HG02852 (cell line): ENCODE measurements around the gene CSTB.

Experiments used
- ATAC-seq: cut with Tn5 transposase; IDR thresholded peaks from one replicate; pipeline ENCODE4 v1.9.1; 2021; ENCODE audit warnings: mild to moderate bottlenecking, moderate library complexity; ENCODE audit not compliant: unreplicated experiment

CSTB gene

DNA sequence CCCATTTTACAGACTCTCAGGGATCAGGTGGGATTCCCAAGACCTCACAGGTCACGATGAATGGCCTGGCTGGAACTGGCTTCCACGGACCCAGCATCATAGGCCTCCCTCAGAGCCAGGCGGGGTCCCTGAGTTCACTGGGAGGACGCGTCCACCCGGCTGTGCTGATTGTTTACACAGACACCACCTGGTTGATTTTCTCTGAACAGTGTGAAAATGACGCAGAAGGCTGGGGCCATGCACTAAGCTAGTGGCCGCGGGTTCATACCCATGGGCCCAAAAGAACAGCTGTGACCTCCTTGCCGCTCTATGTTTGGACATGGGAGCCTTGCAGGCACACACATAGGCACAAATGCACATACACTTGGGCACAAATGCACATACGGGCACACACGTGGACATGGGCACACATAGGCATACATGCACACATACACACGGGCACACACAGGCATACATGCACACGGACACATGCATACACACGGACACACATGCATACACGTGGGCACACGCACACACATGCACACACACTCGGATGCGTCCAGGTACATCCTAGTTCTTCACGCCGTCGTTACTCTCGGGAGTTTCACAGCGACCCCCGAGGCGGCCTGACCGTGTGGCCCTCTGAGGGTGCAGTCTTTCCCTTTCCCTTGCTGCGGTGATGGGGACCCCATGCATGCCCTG, 23.2 kb downstream of the CSTB start:
- no peak for ATAC-seq

DNA sequence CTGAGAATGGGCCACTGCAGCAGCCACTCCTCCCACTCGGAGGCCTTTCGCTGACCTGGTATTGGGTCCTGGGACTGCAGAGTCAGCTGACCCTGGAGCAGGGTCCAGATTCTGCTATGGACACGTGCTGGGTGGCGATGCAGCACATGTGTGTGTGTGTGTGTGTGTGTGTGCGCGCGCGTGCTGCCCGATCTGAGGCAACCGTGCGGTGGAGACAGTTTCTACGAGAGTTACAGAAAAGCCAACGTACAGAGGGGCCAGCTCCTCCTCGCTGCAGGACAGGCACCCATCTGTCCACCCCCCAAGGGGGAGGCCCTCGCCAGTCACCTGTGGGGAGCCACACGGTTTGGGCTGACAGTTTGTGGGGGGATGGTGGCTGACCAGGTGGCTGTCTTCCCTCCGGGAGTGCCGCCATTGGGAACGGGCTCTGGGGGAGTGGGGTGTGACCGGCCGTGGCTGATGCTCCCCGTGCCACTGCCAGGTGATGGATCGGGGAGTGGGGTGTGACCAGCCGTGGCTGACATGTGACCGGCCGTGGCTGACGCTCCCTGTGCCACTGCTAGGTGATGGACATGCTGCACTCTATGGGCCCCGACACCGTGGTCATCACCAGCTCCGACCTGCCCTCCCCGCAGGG, 24.0 kb downstream of the CSTB start:
- no peak for ATAC-seq

DNA sequence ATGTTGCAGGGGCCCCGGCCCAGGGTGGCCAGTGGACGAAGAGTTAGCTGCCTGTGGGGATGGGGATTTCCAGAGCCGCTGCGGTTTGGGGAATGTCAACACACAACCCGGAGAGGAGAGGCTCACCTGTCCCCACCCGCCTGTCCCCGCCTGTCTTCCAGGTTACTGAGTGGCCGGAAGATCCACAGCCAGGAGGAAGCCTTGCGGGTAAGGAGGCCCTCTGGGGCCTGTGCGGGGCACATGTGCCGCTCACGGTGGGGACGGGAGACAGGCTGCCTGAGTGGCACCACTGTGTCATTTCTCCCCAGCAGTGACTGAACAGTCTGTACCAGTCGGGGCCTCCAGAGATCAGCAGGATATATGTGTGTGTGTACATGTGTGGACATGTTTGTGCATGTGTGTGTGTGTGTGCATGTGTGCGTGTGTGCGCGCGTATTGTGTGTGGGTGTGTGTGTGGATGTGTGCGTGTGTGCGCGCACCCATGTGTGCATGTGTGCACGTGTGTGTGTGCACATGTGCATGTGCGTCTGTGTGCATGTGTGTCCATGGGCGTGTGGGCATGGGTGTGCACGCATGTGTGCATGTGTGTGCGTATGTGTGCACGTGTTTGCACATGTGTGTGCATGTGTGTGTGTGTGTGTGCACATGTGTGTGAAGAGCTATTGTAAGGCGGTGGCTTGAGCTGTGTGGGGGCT, 25.6 kb downstream of the CSTB start:
- no peak for ATAC-seq

DNA sequence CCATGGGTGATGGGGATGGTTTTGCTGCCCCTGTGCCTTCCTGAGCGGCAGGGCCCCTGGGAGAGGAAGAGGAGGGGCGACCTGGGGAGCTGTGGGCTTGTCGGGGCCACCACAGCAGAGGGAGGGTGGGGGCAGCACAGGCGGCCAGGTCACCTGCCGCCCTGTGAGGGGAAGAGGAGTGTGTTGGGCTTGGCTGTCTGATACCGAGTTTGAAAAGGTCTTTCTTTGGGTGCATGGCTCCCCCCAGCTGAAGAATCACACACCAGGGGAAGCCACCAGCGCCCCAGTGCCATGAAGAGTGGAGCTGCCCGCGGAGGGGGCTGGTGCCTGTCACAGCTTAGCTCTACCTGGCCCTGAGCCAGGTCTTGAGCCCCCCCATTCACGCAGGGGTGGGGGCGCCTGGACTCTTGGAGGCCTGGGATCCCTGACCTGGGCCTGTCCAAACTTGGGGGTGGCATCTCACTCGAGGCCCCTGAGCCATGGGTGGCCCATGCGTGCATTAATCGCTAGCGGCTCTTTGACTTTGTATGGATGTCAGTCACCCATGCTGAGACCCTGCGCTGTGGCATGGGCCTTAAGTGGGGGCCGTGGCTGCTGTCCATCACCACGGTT, 26.4 kb downstream of the CSTB start:
- ATAC-seq = no peak

DNA sequence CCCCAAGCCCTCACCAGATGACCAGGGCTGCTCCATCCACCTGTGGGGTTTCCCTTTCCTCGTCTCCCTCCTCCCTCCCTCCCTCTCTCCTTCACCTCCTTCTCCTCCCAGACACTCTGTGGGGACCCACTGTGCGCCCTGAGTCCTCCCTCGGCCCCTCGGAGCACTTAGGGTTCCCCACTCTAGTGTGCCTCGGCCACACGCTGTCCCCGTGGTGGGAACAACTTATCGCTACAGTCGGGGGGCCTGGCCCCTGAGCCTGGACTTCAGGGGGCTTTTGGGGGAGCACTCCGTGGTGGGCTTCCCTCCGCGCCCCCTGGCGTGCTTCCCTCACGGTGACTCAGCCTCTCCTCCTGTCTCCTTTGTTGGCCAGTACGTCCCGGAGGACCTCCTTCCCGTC, 27.5 kb downstream of the CSTB start:
- no peak for ATAC-seq

DNA sequence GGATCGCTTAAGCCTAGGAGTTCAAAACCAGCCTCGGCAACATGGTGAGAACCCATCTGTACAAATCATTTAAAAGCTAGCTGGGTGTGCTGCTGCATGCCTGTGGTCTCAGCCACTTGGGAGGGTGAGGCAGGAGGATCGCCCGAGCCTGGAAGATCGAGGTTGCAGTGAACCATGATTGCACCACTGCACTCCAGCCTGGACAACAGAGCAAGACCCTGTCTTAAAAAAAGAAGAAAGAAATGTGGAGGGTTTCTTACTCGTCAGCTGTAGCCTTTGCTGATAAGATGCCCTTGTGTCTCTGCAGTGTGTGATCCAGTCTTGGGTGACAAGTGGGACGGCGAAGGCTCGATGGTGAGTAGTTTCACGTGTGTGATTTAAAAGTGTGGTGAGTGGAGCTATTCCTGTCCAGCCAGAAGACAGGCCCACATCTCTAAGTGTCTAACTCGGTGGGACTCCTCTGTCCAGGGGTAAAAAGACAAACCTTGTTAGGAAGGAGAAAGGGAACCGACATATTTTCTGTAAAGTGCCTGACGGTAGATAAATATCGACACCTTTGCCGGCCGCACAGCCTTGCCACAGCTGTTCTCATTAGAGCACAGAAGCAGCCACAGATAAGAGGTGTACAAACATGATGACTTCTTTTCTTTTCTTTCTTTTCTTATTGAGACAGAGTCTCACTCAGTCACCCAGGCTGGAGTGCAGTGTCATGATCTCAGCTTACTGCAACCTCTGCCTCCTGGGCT, 30.2 kb downstream of the CSTB start:
- no peak for ATAC-seq

DNA sequence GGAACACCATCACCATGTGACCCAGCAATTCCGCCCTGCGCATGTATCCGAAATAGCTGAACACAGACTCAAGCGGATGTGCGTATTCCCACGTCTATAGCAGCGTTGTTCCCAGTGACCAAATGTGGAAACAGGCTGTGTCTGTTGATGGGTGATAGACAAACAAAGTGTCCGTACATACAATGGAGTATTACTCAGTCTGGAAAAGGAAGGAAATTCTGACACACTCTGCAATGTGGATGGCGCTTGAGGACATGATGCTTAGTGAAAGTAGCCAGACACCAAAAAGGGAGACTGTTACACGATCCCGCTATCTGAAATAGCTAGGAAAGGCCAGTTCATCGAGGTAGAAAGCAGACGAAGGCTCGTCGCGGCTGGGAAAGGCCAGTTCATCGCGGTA, 31.4 kb downstream of the CSTB start:
- ATAC-seq = no peak

DNA sequence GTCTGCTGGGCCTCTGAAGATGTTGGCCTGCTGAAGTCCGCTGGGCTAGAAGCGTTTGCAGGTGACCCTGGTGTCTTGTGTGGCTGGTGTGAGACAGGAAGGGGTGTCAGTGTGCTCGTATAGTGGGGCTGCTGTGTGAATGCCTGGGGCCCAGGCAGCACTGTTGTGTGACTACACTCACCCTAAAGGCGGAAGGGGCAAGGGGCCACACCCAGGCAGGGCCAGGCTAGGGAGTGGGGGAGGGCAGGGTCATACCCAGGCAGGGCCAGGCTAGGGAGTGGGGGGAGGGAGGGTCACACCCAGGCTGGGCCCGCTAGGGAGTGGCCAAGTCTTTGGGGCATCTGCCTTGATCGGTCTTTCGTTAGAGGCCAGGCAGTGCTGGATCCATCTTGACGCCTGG, 32.2 kb downstream of the CSTB start:
- ATAC-seq = no peak

DNA sequence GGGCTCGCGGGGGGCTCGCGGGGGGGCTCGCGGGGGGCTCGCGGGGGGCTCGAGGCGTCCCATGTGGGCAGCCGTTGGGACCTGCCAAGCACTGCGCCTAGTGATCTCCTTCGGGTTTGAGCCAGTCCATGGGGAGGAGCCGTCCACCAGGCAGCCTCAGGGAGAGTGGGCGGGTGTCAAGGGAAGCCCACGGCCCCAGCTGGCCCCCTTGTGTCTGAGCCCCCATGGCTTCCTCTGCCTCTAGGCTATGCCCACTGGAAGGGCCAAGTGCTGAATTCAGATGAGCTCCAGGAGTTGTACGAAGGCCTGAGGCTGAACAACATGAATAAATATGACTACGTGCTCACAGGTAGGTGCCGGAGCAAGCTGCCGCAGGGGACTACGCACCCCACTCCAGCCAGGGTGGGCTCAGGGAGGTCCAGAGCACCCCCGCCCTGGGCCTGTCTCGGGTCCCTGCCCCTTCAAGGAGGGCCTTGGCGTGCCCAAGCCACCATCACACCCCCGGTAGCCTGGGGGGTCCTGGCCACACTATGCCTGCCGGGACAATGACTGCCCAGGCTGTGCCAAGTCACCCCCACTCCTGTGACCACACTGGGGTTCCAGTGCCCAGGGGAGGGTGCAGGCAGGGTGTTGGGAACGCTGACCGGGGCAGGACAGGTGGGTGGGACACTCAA, 34.5 kb downstream of the CSTB start:
- ATAC-seq = no peak

DNA sequence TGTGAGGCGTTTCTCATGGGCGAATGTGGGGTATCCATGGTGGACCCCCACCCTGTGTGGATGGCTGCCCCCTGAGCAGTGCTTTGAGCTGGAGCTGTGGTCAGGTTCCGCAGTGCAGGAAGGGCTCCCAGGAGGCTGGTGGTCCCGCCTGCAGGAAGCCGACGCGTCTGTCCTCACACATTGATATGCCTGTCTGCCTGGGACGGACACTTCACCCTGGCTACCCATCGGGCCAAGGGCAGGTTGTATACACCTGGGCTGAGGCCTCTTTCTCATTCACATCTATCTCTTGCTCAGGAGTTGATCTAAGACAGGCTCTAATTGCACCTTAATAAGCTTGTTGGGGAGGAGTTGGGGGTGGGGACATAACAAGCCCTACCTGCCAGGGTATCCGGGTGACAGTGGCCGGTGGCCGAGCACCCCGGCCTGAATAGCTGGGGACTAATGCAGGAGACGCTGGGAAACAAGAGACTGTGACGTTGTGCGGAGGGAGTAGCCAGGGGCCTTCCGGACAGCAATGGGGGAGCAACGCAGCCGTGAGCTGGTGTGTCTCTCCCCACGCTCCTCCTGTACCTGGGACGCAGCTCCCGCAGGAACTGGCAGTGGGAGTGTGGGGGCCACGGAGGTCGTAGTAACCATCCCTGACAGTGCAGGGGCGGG, 35.5 kb downstream of the CSTB start:
- no peak for ATAC-seq

DNA sequence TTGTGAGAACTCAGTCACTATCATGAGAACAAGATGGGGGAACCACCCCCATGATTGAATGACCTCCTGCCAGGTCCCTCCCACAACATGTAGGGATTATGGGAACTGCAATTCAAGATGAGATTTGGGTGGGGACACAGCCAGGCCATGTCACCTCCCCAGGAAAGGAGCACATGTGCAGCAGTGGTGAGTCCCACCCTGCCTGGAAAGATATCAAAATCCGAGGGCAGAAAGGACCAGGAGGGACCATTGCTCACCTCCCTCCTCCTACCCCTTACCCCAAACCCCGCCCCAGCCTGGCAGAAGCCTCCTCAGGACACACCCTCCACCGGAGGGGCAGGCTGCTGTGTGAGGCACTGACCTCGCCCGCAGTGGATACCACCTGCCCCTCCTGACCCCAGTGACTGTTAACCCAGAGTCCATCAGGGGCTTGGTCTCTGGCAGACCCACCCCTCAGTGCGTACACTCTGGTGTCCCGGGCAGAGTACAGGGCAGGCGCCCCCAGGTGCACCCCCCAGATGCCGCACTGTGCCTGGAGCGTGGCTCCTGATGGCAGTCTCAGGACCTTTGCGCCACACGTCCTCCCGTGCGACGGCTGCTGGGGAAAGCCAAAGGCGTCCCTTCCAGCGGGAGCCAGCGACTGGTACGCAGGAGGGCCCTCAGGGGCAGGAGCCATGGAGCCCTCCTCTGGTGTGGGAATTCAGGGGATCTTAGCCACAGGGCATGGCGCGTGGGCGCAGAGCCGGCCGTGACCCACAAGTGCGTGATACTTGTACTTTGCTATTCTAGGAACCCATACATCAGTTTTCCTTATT, 36.3 kb downstream of the CSTB start:
- ATAC-seq = no peak

DNA sequence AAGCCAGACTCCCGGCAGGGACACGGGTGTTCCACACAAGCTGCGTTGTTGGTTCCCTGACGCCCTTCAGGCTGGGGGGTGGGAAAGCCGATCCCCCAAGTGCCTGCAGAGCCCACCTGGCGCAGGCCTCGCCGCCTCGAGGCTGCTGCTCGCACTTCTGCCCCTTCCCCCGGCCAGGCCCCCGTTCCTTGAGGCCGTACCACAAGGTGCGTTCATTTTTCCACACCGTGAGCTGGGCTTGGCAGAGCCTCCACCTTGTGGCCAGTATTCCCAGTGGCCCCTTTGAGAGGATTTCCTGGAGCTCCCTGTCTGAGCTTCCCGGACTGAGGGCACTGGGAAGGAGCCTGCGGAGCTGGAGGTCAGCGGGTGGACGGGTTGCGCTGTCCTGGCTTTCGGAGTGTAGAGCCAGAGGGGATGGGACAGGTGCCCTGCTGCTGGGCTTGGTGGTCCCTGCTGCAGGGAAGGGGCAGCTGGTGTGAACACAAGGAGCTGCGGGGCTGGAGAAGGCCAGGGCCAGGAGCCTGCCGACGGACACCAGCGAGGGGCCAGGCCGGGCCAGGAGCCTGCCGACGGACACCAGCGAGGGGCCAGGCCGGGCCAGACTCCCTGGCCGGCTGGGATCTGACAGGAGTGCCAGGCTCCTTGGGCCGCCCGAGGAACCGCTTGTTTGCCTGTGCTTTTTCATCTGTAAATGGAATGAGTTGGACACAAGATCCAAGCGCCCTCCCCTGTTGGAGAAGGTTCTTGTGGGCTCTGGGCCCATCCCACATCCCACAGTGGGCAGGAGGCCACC, 38.8 kb downstream of the CSTB start:
- no peak for ATAC-seq

DNA sequence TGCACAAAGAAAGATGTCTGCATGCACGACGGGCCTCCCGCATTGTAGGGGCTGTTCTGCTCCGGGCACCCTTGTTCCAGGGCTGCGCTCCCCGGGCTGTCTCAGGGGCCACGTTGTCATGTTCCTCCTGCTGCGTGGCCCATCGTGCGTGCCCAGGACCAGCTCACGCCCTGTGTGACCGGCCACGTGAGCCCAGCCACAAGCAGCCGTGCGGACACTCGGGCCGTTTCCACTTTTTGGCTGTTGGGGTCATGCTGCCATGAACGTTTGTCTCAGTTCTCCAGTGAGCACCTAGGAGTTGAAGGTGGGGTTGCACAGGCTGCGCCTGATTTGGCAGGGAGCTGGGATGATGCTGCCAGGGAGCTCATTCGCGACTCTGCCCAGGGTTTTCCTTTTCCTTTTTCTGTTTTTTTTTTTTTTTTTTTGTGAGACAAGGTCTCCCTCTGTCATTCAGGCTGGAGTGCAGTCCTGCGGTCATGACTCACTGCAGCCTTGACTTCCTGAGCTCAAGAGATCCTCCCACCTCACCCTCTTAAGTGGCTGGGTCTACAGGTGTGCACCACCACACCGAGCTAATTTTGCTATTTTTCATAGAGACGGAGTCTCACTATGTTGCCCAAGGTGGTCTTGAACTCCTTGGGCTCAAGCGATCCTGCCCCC, 39.8 kb downstream of the CSTB start:
- ATAC-seq = no peak

DNA sequence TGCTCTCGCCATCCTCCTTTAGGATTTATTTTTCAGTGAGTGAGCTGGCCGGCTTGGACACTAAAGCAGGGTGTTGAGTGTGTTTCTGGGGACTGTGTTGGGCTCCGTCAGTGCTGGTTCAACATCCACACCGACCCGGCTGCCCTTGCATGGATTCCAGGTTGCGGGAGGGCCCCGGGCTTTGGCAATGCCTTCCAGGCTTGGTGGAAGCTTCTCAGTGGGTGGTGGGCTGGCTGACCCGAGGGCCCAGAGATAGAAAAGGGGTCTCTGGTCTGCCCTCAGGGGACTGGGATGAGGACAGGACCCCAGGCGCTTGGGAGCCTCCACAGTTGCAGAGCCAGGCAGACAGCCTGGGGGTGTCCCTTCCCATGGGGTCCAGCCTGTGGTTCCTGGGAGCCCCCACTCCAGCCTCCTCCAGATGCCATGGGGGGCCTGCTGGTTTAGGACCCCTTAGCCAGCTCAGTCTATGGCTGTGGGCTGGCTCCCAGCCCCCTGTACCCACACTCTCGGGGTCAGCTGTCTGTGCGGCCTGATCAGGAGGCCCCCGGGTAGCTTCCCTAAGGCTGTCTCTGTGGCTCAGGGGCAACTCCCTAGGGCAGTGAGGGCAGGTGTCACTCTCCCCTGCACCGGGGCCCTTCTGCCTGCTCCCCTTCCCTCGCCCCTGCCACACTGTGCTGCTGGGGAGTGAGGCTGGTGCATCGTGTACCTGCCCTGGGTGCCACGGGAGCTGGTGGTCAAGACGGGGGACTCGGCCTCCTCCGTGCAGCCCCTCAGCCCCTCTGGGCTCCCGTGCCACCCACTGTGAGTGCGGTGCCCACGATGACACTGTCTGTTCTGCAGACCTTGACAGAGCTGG, 40.6 kb downstream of the CSTB start:
- ATAC-seq = no peak

DNA sequence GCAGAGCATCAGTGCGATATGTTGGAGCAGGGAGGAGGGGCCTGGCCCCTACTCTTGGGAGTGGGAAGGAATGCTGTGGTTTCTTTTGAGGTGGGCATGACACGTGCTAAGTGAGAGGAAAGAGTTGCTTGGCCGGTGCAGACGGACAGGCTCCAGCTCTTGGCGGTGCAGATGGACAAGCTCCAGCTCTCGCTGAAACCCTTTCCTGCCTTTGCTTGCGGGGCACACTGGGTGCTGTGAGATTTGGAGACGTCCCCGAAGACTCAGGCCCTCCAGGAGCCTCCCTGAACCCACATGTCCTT, 41.2 kb downstream of the CSTB start:
- no peak for ATAC-seq

DNA sequence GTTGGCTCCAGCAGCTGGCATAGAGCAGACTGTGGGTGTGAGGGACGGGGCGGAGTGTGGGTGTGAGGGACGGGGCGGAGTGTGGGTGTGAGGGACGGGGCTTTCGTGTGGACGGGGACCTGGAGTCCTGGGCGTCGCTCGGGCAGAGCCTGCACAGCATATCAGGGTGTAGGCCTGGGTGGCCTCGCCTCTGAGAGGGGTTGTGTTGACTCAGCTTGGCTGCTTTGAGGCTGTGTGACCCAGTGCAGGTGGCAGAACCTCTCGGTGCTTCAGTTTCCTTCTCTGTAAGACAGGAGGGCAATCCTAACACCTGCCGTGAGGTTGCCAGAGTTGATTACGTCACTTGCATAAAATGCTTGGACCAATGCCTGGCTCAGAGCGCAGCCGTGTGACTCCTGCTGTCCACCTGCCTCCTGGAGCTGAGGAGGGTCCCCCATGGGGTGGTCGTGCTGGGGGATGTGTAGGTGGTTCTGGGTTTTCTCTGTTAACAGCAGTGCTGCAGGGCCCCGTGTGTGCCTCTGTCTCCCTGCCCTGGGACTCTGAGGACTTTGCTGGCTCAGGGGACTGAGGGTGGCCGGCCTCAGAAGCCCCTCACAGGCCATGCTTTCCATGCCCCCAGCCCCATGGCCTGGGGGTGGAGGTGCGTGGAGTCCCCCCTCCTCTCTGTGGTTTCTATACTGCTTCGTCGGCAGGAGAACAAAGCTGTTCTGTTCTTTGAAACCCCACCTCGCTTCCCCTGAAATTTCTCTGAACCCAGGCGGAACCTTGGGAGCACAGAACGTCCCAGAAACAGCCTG, 41.8 kb downstream of the CSTB start:
- no peak for ATAC-seq
